ENCODE measurements around the gene BTF3. TPM values are rescaled to one million over a fixed set of nuclear protein-coding genes. Genes with fewer than 3 reads are reported as not detected.

Gene BTF3
- polyA plus RNA-seq, 3 donors, result 486 to 559 (median 512) TPM

- Histone ChIP-seq H3K4me3 (replicated peaks in 1 of 3; ENCODE audit: low read depth in 2 of 3, low read length in 3 of 3) (no peak overlapping the region), H3K9me3 (replicated peaks in 1 of 2; ENCODE audit: control insufficient read depth in 1 of 2, insufficient read depth in 1 of 2, low read length in 2 of 2) (no peaks in the 10 kb centered on the region), H3K79me2 (ENCODE audit: insufficient read depth, low read length) (no peaks in the 10 kb centered on the region), H3K36me3 (replicated peaks in 1 of 2; ENCODE audit: control insufficient read depth in 1 of 2, insufficient read depth in 2 of 2, low read length in 2 of 2) (no peaks in the 10 kb centered on the region), H3K9ac (ENCODE audit: insufficient read depth, low read length, poor library complexity, severe bottlenecking) (no peak overlapping the region), H3K4me1 (ENCODE audit: control insufficient read depth in 1 of 2, insufficient read depth in 2 of 2, low read length in 2 of 2) (no peaks in the 10 kb centered on the region), H2AFZ (ENCODE audit: insufficient read depth, low read depth, low read length, poor library complexity, severe bottlenecking) (no peak overlapping the region), H3K27me3 (ENCODE audit: control insufficient read depth in 2 of 2, insufficient read depth in 2 of 2, low read length in 2 of 2) (no peaks in the 10 kb centered on the region), H3K4me2 (replicated peaks; ENCODE audit: extremely low read depth, low read length, poor library complexity, severe bottlenecking) (no peak overlapping the region), H3K27ac (ENCODE audit: low read depth in 1 of 2, low read length in 2 of 2) (no peak overlapping the region), H4K20me1 (ENCODE audit: insufficient read depth, low read length) (no peaks in the 10 kb centered on the region)
- Mint-ChIP-seq H3K27me3 (ENCODE audit: low read depth in 3 of 3) (peaks cover 5 to 16% (median 7%) of the 10 kb centered on the region in 3 donors), H3K36me3 (no peaks in the 10 kb centered on the region), H3K27ac (no peak overlapping the region), H3K4me1 (peaks cover 2% of the 10 kb centered on the region), H3K9me3 (peaks cover 0 to 2% (median 0%) of the 10 kb centered on the region in 7 donors), H3K4me3 (no peak overlapping the region)
- DNase-seq, result no peak
- intact Hi-C loops (cut with micrococcal nuclease), result no loop called here
- TF ChIP-seq CTCF (IDR thresholded peaks at IDR 0.05), result no peak
- WGBS (ENCODE audit: insufficient coverage), result no CpG with 5 or more reads among the region's 2 CpGs
These were observed 36.7 kb downstream of the BTF3 start for GRCh38 chr5:73534971-73535370.

GRCh38 chr5:73539730-73540129, 41.5 kb downstream of the BTF3 start:
- H3K4me3 Mint-ChIP-seq, result no peak overlapping the region
- no peak overlapping the region for H3K4me2 ChIP-seq (replicated peaks; ENCODE audit: extremely low read depth, low read length, poor library complexity, severe bottlenecking)
- intact Hi-C loops (cut with micrococcal nuclease), result no loop called here

More at GRCh38 chr5:73539730-73540129, 41.5 kb downstream of the BTF3 start:
- H3K27ac Mint-ChIP-seq, result no peak overlapping the region
- Histone ChIP-seq H3K9ac (ENCODE audit: insufficient read depth, low read length, poor library complexity, severe bottlenecking) (no peak overlapping the region), H3K27me3 (ENCODE audit: control insufficient read depth in 2 of 2, insufficient read depth in 2 of 2, low read length in 2 of 2) (peaks cover 0 to 3% of the 10 kb centered on the region in 2 donors), H3K79me2 (ENCODE audit: insufficient read depth, low read length) (no peaks in the 10 kb centered on the region), H4K20me1 (ENCODE audit: insufficient read depth, low read length) (no peaks in the 10 kb centered on the region), H3K36me3 (replicated peaks in 1 of 2; ENCODE audit: control insufficient read depth in 1 of 2, insufficient read depth in 2 of 2, low read length in 2 of 2) (no peaks in the 10 kb centered on the region), H3K4me1 (ENCODE audit: control insufficient read depth in 1 of 2, insufficient read depth in 2 of 2, low read length in 2 of 2) (no peaks in the 10 kb centered on the region), H3K9me3 (replicated peaks in 1 of 2; ENCODE audit: control insufficient read depth in 1 of 2, insufficient read depth in 1 of 2, low read length in 2 of 2) (no peaks in the 10 kb centered on the region), H3K4me3 (replicated peaks in 1 of 3; ENCODE audit: low read depth in 2 of 3, low read length in 3 of 3) (no peak overlapping the region), H2AFZ (ENCODE audit: insufficient read depth, low read depth, low read length, poor library complexity, severe bottlenecking) (no peak overlapping the region), H3K27ac (ENCODE audit: low read depth in 1 of 2, low read length in 2 of 2) (no peak overlapping the region)
- 88% methylated on average over 2 of the region's 2 CpGs for WGBS (ENCODE audit: insufficient coverage)
- no peak for TF ChIP-seq CTCF (IDR thresholded peaks at IDR 0.05)
- no peak for DNase-seq
- peaks cover 15 to 27% (median 19%) of the 10 kb centered on the region in 3 donors for H3K27me3 Mint-ChIP-seq (ENCODE audit: low read depth in 3 of 3)
- peaks cover 0 to 2% (median 0%) of the 10 kb centered on the region in 7 donors for H3K9me3 Mint-ChIP-seq
- no peaks in the 10 kb centered on the region for H3K36me3 Mint-ChIP-seq
- H3K4me1 Mint-ChIP-seq, result peaks cover 2% of the 10 kb centered on the region

Measured in CD14-positive monocyte (primary cell).